GM12878 (cell line): Measurements from ENCODE around the gene ANKRD13B. TPM values are rescaled to one million over a fixed set of nuclear protein-coding genes. Genes with fewer than 3 reads are reported as not detected.

Experiments
- EGR1 ChIP-seq, 2 experiments: IDR thresholded peaks; 1 replicate in 1 of 2; 2 replicates in 1 of 2; pipeline ENCODE4 v1.6.1; 2011 to 2012; ENCODE audit warnings: low read depth in 2 of 2, low read length in 2 of 2, borderline replicate concordance in 1 of 2, mild to moderate bottlenecking in 1 of 2, moderate library complexity in 1 of 2
- GABPA ChIP-seq: IDR thresholded peaks from 2 replicates; pipeline ENCODE4 v1.6.1; 2014; ENCODE audit warnings: antibody characterized with exemption, low read depth, mild to moderate bottlenecking, inconsistent platforms
- HDAC6 ChIP-seq: fragments of 200-600 bp; sonication (generic); IDR thresholded peaks from one replicate; pipeline ENCODE4 v1.8.0; 2017; ENCODE audit warnings: antibody characterized with exemption; ENCODE audit not compliant: unreplicated experiment
- IKZF2 ChIP-seq, 2 experiments: fragments of 450-650 bp; IDR thresholded peaks; 2 replicates each; pipeline ENCODE4 v1.6.1; 2017; ENCODE audit warnings: mild to moderate bottlenecking in 2 of 2, moderate library complexity in 2 of 2
- IRF4 ChIP-seq: IDR thresholded peaks from 2 replicates; pipeline ENCODE4 v1.6.1; 2011; ENCODE audit warnings: low read depth, low read length
- KAT2A ChIP-seq: conservative IDR thresholded peaks from 2 replicates; pipeline ENCODE4 v1.6.1; 2011; ENCODE audit warnings: low read depth, low read length; ENCODE audit not compliant: control insufficient read depth
- LARP7 ChIP-seq: fragments of 450-650 bp; IDR thresholded peaks from 2 replicates; pipeline ENCODE4 v1.6.1; 2017; ENCODE audit warnings: mild to moderate bottlenecking
- MTA3 ChIP-seq: IDR thresholded peaks from 2 replicates; pipeline ENCODE4 v1.6.1; 2012; ENCODE audit warnings: low read length, inconsistent platforms, borderline replicate concordance
- POLR2A ChIP-seq: IDR thresholded peaks from 2 replicates; pipeline ENCODE4 v1.6.1; 2011; ENCODE audit warnings: low read depth, mild to moderate bottlenecking, low read length
- POU2F2 ChIP-seq: IDR thresholded peaks from 3 replicates; pipeline ENCODE4 v1.6.1; 2011; ENCODE audit warnings: low read depth, mild to moderate bottlenecking, low read length, borderline replicate concordance
- RCOR1 ChIP-seq: conservative IDR thresholded peaks from 2 replicates; pipeline ENCODE4 v1.6.1; 2012; ENCODE audit warnings: low read depth, low read length, improper control_type of control experiment
- RFX5 ChIP-seq: IDR thresholded peaks from 2 replicates; pipeline ENCODE4 v1.6.1; 2011; ENCODE audit warnings: low read depth, low read length, improper control_type of control experiment
- TARDBP ChIP-seq: IDR thresholded peaks from 2 replicates; pipeline ENCODE4 v1.6.1; 2016; ENCODE audit warnings: borderline replicate concordance
- TCF3 ChIP-seq: IDR thresholded peaks from 2 replicates; pipeline ENCODE4 v1.6.1; 2012; ENCODE audit warnings: low read depth, mild to moderate bottlenecking, low read length, borderline replicate concordance; ENCODE audit not compliant: insufficient read depth
- TCF7 ChIP-seq: IDR thresholded peaks from 2 replicates; pipeline ENCODE4 v1.6.1; 2014; ENCODE audit warnings: antibody characterized with exemption, borderline replicate concordance
- ZNF217 ChIP-seq: fragments of 450-650 bp; IDR thresholded peaks from 2 replicates; pipeline ENCODE4 v1.6.1; 2017; ENCODE audit warnings: antibody characterized with exemption, mild to moderate bottlenecking
- polyA plus RNA-seq, 11 experiments: library from polyadenylated mRNA; depleted of rRNA in 4 of 11; unstranded in 6 of 11; stranded (reverse) in 5 of 11; fragments of >200 nt; fragmentation: Nextera tagmentation in 4 of 11; fragmentation: Illumina TruSeq in 1 of 11; extraction: Ambion mirVana in 4 of 11; extraction: Trizol in 1 of 11; gene quantifications; 1 replicate in 1 of 11; 2 replicates in 10 of 11; pipeline versions ENCODE4 v1.2.1 to v1.2.3, GENCODE V29; 2011 to 2016; ENCODE audit warnings: inconsistent platforms in 2 of 11, missing spikeins in 2 of 11, low read depth in 1 of 11
- total RNA-seq, 4 experiments: library from RNA; depleted of rRNA in 3 of 4; stranded (reverse); fragments of >200 nt in 3 of 4; fragmentation: Illumina TruSeq in 1 of 4; extraction: Trizol in 1 of 4; gene quantifications; 2 replicates each; pipeline versions ENCODE4 v1.2.1 to v1.2.3, GENCODE V29; 2013 to 2021
- TF ChIP-seq, protein P1 (sequence below), 3 experiments: IDR thresholded peaks in 2 of 3; conservative IDR thresholded peaks in 1 of 3; 2 replicates each; pipeline ENCODE4 v1.5.1; 2011; ENCODE audit warnings: low read depth in 3 of 3, low read length in 3 of 3, mild to moderate bottlenecking in 3 of 3, control low read depth in 2 of 3, moderate library complexity in 2 of 3, inconsistent platforms in 1 of 3, mixed read lengths in 1 of 3; ENCODE audit not compliant: control insufficient read depth in 2 of 3, insufficient read depth in 1 of 3; ENCODE audit errors: extremely low read depth in 1 of 3
- TF ChIP-seq, protein P2 (sequence below): fragments of 450-650 bp; IDR thresholded peaks from 2 replicates; pipeline ENCODE4 v1.6.1; 2016; ENCODE audit warnings: mild to moderate bottlenecking, moderate library complexity, borderline replicate concordance
- TF ChIP-seq, protein P3 (sequence below): IDR thresholded peaks from 2 replicates; pipeline ENCODE4 v1.6.1; 2012; ENCODE audit warnings: low read depth, low read length, improper control_type of control experiment
- TF ChIP-seq, protein P4 (sequence below): fragments of 450-650 bp; IDR thresholded peaks from 2 replicates; pipeline ENCODE4 v1.6.1; 2014; ENCODE audit warnings: mild to moderate bottlenecking

Gene ANKRD13B
- total and polyA plus RNA-seq, 10 of the 15 experiments (the other 5 are each of a cell fraction or from before 2014, with no cell fraction given) = 0.18 to 15.0 (median 2.8) TPM

DNA sequence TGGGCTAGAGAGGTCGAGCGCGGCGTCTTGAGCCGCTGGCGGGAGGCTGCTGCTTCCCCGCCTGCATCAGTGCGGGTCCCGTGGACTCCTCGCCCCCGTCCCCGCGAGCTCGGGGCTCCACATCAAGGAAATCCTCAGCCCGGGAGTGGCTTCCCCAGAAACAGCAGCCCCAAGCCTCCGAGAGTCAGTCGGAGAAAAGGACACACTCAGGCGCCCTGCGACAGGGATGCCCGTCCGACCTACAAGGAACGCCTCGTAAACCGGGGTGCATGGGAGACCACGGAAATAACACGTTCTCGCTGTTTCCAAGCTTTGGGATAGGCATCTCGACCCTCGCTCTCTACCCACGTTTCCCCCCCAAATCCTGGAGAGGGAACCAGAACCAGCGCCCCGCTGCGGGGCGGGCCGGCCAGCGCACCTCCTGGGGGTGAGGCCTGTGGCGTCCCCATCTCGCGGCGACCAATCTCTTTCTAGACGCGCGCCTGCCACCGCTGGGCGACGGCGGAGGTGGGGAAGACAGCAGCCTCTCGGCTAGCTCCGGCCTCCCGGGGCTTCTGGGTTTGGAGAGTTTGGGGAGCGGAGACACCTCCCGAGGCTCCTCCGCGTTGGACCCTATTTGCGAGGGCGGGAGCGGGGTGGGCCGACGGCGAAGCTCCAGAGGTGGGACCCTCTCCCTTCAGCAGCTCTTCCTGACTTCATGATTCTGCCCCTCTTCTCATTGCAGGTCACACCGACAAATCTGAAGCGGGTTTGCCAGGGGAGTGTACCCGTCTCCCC is 25.2 kb upstream of the ANKRD13B start (continued):
- TF ChIP-seq, protein P1, sequence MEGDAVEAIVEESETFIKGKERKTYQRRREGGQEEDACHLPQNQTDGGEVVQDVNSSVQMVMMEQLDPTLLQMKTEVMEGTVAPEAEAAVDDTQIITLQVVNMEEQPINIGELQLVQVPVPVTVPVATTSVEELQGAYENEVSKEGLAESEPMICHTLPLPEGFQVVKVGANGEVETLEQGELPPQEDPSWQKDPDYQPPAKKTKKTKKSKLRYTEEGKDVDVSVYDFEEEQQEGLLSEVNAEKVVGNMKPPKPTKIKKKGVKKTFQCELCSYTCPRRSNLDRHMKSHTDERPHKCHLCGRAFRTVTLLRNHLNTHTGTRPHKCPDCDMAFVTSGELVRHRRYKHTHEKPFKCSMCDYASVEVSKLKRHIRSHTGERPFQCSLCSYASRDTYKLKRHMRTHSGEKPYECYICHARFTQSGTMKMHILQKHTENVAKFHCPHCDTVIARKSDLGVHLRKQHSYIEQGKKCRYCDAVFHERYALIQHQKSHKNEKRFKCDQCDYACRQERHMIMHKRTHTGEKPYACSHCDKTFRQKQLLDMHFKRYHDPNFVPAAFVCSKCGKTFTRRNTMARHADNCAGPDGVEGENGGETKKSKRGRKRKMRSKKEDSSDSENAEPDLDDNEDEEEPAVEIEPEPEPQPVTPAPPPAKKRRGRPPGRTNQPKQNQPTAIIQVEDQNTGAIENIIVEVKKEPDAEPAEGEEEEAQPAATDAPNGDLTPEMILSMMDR (IDR thresholded peaks at IDR 0.05 in 2 of 3, conservative IDR thresholded peaks at IDR 0.05 in 1 of 3; ENCODE audit: control insufficient read depth in 2 of 3, extremely low read depth in 1 of 3, insufficient read depth in 1 of 3, low read depth in 3 of 3, low read length in 3 of 3) = peak; percentile 35 to 57 (median 56)
- TF ChIP-seq, protein P2, sequence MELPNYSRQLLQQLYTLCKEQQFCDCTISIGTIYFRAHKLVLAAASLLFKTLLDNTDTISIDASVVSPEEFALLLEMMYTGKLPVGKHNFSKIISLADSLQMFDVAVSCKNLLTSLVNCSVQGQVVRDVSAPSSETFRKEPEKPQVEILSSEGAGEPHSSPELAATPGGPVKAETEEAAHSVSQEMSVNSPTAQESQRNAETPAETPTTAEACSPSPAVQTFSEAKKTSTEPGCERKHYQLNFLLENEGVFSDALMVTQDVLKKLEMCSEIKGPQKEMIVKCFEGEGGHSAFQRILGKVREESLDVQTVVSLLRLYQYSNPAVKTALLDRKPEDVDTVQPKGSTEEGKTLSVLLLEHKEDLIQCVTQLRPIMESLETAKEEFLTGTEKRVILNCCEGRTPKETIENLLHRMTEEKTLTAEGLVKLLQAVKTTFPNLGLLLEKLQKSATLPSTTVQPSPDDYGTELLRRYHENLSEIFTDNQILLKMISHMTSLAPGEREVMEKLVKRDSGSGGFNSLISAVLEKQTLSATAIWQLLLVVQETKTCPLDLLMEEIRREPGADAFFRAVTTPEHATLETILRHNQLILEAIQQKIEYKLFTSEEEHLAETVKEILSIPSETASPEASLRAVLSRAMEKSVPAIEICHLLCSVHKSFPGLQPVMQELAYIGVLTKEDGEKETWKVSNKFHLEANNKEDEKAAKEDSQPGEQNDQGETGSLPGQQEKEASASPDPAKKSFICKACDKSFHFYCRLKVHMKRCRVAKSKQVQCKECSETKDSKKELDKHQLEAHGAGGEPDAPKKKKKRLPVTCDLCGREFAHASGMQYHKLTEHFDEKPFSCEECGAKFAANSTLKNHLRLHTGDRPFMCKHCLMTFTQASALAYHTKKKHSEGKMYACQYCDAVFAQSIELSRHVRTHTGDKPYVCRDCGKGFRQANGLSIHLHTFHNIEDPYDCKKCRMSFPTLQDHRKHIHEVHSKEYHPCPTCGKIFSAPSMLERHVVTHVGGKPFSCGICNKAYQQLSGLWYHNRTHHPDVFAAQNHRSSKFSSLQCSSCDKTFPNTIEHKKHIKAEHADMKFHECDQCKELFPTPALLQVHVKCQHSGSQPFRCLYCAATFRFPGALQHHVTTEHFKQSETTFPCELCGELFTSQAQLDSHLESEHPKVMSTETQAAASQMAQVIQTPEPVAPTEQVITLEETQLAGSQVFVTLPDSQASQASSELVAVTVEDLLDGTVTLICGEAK = no peak
- TF ChIP-seq POU2F2 = no peak
- TF ChIP-seq, protein P3, sequence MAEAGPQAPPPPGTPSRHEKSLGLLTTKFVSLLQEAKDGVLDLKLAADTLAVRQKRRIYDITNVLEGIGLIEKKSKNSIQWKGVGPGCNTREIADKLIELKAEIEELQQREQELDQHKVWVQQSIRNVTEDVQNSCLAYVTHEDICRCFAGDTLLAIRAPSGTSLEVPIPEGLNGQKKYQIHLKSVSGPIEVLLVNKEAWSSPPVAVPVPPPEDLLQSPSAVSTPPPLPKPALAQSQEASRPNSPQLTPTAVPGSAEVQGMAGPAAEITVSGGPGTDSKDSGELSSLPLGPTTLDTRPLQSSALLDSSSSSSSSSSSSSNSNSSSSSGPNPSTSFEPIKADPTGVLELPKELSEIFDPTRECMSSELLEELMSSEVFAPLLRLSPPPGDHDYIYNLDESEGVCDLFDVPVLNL = no peak
- peak; percentile 22; the same call in 1 of the 2 replicates for TF ChIP-seq LARP7
- TF ChIP-seq TARDBP = no peak
- TF ChIP-seq MTA3 = no peak
- TF ChIP-seq IKZF2 (IDR thresholded peaks at IDR 0.05) = 0 out of 4 replicates have a peak, but pooled peaks of 1 of the 2 experiments have one; percentile 10
- 0 out of 3 replicates have a peak, but pooled peaks of 1 of the 2 experiments have one; percentile 35 for TF ChIP-seq EGR1 (IDR thresholded peaks at IDR 0.05; ENCODE audit: borderline replicate concordance in 1 of 2, low read depth in 2 of 2, low read length in 2 of 2)
- TF ChIP-seq RCOR1 = 0 out of 2 replicates have a peak, but pooled peaks have one; percentile 43
- no peak for TF ChIP-seq TCF7
- TF ChIP-seq IRF4 = no peak
- TF ChIP-seq RFX5 = no peak
- no peak for TF ChIP-seq KAT2A
- TF ChIP-seq HDAC6 = no peak
- TF ChIP-seq POLR2A = no peak
- TF ChIP-seq ZNF217 = no peak
- no peak for TF ChIP-seq GABPA
- TF ChIP-seq TCF3 = no peak
- TF ChIP-seq, protein P4, sequence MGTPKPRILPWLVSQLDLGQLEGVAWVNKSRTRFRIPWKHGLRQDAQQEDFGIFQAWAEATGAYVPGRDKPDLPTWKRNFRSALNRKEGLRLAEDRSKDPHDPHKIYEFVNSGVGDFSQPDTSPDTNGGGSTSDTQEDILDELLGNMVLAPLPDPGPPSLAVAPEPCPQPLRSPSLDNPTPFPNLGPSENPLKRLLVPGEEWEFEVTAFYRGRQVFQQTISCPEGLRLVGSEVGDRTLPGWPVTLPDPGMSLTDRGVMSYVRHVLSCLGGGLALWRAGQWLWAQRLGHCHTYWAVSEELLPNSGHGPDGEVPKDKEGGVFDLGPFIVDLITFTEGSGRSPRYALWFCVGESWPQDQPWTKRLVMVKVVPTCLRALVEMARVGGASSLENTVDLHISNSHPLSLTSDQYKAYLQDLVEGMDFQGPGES = no peak
- TF ChIP-seq, all 136 proteins: peak for 10
